GM21786 (cell line): ENCODE results near the gene KIAA0825.
A peak's percentile ranks its signal among the peaks of the same experiment; 100 is the strongest.

ENCODE experiments used
- ATAC-seq: cut with Tn5 transposase; IDR thresholded peaks from one replicate; pipeline ENCODE4 v1.9.1; 2021; ENCODE audit not compliant: unreplicated experiment

Gene KIAA0825

GRCh38 chr5:94618493-94619328 is at the start of gene KIAA0825, which contains the start of gene SLF1:
TSS of gene KIAA0825 (minus strand) at chr5:94618604. CDS start at chr5:94537126, 81,478 bp downstream.
TSS of gene SLF1 (plus strand) at chr5:94618669. CDS start at chr5:94628811, 10,142 bp downstream.
- ATAC-seq: peak; percentile 97

GRCh38 chr5:94667937-94668336 is 49.5 kb upstream of the KIAA0825 start:
- ATAC-seq: no peak

- ATAC-seq: no peak
Observed at GRCh38 chr5:94661086-94661485, 42.7 kb upstream of the KIAA0825 start.

- ATAC-seq: no peak
Observed at GRCh38 chr5:94660506-94660905, 42.1 kb upstream of the KIAA0825 start.

- ATAC-seq: no peak
Observed at GRCh38 chr5:94658272-94658671, 39.9 kb upstream of the KIAA0825 start.

- ATAC-seq: no peak
Observed at GRCh38 chr5:94649874-94650273, 31.5 kb upstream of the KIAA0825 start.

GRCh38 chr5:94646758-94647157 is 28.4 kb upstream of the KIAA0825 start:
- ATAC-seq: no peak

GRCh38 chr5:94645053-94645452 is 26.6 kb upstream of the KIAA0825 start:
- no peak for ATAC-seq

GRCh38 chr5:94640176-94640575 is 21.8 kb upstream of the KIAA0825 start:
- no peak for ATAC-seq

GRCh38 chr5:94632024-94632423 is 13.6 kb upstream of the KIAA0825 start:
- peak; percentile 100 for ATAC-seq

- ATAC-seq: no peak
Observed at GRCh38 chr5:94627191-94627590, 8.8 kb upstream of the KIAA0825 start.

- no peak for ATAC-seq
Observed at GRCh38 chr5:94623877-94624276, 5.5 kb upstream of the KIAA0825 start.

- ATAC-seq: no peak
Observed at GRCh38 chr5:94623011-94623410, 4.6 kb upstream of the KIAA0825 start.

- no peak for ATAC-seq
Observed at GRCh38 chr5:94621763-94622162, 3.4 kb upstream of the KIAA0825 start.

GRCh38 chr5:94620256-94620655 is 1.9 kb upstream of the KIAA0825 start:
- ATAC-seq: no peak

- ATAC-seq: peak; percentile 16
Observed at GRCh38 chr5:94618029-94618492, 343 bp downstream of the KIAA0825 start.

- ATAC-seq: no peak
Observed at GRCh38 chr5:94615862-94616261, 2.5 kb downstream of the KIAA0825 start.

GRCh38 chr5:94614156-94614805 is 4.1 kb downstream of the KIAA0825 start:
- no peak for ATAC-seq

GRCh38 chr5:94613583-94613982 is 4.8 kb downstream of the KIAA0825 start:
- peak; percentile 20 for ATAC-seq

- ATAC-seq: no peak
Observed at GRCh38 chr5:94595281-94595840, 23.0 kb downstream of the KIAA0825 start.

GRCh38 chr5:94577466-94578245 is 40.7 kb downstream of the KIAA0825 start:
- peak; percentile 75 for ATAC-seq
